Activated CD4-positive, alpha-beta T cell treated with anti-CD3 and anti-CD28 coated beads, Interleukin-2, amount 50 U/mL, for 24 hours (primary cell): Measurements from ENCODE around the gene OTOF.

Experiments
- DNase-seq, 2 donors: peaks; one replicate each; pipeline ENCODE4 v3.0.0-alpha.2; 2020; ENCODE audit warnings: low read depth in 1 of 2, low spot score in 1 of 2

The OTOF gene

DNA sequence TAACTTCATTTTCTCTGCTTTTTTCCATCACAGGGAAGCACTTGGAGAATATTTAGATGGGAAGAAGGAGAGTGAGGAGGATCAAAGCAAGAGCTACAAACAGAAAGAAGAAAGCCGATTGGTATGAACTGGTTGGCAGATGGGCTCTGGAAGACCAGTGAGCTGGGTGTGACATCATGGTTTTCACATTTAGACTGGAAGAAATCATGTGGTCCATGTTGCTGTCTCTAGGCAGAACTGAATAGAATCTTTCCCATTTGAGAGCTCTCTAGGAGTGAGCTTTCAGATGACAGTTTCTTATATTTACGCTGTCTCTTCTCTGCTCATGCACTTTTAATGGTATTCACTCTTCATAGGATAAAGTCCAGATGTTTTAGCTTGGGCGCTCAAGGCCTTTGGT is 63.6 kb downstream of the OTOF start:
- DNase-seq, result no peak

DNA sequence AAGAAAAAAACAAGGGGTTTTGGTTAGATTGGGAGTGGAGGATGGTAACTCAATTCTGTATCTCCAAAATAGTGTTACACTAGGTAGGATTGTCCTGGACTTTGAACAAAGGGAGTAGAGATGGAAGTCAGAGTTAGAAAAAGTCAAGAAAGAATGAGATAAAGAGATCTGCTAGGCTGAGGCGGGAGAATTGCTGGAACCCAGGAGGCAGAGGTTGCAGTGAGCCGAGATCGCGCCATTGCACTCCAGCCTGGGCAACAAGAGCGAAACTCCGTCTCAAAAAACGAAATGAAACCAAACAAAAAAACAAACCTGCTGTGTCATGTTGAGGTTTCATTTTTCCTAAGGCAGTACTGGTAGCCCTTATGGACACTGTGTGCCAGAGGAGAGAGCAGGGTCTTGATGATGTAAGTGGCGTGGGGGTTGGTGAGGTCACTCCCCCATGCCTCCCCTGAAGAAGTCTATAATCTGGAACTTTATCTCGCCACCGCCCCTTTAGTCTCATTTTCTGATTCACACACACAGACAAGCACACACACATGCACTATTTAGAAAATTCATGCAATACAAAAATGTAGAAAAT is 65.7 kb downstream of the OTOF start:
- no peak for DNase-seq

DNA sequence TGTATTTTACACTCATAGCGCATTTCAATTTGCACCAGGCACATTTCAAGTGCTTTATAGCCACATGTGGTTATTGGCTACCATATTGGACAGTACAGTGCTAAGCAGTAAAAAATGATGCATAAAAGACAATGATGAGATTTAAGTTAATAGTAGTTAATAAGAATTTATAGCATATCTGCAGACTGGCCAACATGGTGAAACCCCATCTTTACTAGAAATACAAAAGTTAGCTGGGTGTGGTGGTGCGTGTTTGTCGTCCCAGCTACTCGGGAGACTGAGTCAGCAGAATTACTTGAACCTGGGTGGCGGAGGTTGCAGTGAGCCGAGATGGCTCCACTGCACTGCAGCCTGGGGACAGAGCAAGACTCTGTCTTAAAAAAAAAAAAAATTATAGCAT is 66.5 kb downstream of the OTOF start:
- no peak for DNase-seq

DNA sequence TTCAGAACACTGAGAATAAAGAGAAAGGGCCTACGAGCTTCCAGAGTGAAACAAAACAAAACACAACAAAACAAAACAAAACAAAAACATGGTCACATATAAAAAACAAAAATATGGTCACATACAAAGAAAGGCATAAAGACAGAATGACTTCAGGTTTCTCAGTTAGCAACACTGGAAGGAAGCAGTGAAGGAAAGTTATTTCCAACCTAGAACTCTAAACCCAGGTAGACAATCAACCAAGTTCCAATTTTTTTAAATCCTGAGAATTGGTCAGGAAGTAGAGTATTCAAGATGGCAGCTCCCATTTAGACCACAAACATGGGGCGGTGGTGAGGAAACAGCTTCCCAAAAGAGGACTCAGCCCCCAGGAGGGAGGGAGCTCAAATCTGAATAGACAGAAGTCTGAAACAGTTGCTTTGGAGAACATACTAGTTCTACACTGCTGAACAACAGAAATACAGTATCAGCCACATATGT is 67.1 kb downstream of the OTOF start:
- no peak for DNase-seq

DNA sequence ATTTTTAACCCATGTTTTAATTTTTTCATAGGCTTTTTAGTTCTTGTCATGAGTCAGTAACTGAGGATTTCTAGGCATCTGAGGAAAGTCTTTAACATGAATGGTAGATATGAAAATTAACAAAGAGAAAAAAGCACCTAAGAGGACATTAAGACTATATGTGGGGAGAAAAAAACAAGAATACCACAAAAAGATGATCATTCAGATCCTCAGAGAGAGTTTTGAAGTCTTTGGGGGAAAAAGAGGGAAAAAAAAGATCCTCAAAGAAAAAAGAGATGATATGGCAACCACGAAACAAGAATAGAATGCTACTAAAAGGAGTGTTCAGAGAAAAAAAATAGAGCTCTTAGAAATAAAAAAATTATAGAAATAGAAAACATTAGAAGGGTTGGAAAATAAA is 68.1 kb downstream of the OTOF start:
- no peak for DNase-seq

DNA sequence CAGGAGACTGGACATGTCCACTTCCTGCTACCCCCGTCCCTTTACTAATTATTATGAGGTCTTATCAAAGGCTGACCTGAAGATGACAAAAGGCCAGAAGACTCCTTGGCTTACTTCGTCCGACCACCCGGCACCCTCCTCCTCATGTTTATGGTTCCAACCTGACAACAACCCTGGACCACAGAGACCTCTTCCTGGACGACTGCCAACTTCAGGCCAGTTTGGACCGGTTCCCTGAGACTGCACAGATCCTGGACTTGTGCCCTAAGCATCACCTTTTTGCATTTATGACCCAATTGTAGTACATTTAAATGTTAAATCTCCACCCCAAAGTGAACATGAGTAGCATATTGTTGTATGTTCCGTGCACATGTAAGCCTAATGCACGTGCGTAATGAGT is 70.4 kb downstream of the OTOF start:
- DNase-seq, result no peak
